ENCODE measurements around the gene MYH11.
"Not testable (repeated sequence)": the region's sequence is repeated elsewhere in the genome, so short reads cannot be mapped to it uniquely, and the experiment has no call there.

The MYH11 gene

GRCh38 chr16:15741207-15741871 lies 115.5 kb downstream of the MYH11 start:
- intact Hi-C loops (cut with DNase I), result no loop called here

GRCh38 chr16:15739950-15740349 lies 116.9 kb downstream of the MYH11 start:
- intact Hi-C loops (cut with DNase I), result no loop called here
- DNase-seq, result no peak

More at GRCh38 chr16:15741207-15741871, 115.5 kb downstream of the MYH11 start:
- no peak for DNase-seq

- DNase-seq, result no peak
- intact Hi-C loops (cut with DNase I), result no loop called here
Measured at GRCh38 chr16:15739464-15739863, 117.4 kb downstream of the MYH11 start.

DNA sequence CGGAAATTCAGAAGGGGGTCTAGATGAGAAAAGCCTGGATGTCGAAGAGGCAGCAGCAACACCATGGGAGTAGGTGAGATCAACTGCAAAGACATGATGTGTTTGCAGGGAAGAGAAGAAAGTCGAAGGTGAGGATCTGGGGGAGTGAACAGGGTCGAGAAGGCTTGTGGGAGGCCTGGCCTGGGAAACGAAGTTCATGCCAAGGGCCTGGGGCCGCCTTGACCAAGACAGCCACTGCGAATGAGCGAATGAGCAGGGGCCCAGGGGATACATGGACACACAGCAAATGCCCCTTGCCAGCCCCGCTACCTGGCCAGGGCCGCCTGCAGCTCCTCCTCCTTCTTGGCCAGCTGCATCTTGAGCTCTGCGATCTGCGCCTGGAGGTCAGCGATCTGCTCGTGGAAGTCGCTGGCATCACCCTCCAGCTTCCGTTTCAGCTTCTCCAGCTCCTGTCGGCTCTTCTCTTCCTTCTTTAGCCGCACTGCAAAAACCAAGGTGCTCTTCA lies 119.6 kb downstream of the MYH11 start:
- no peak for DNase-seq
- intact Hi-C loops (cut with DNase I), result no loop called here

- intact Hi-C loops (cut with DNase I), result no loop called here
- DNase-seq, result no peak
Measured at GRCh38 chr16:15736529-15736928, 120.3 kb downstream of the MYH11 start.

DNA sequence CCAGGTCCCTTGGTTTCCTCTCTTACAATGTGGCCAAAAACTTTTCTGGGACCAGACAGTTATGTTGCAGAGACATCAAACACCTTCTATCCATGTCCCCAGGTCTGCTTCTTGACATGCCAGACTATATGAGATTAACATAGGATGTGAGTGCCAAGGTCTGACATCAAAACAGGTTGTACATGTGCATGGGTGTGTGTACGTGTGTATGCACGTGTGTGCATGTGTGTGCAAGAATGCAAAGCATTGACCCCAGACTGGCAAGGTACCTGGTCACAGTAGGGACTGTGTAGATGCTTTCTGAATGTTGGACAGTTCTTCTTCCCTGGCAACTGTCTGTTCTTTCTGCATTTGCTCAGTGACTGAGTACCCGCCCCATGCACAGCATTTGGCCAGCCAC lies 121.2 kb downstream of the MYH11 start:
- DNase-seq, result no peak
- intact Hi-C loops (cut with DNase I), result no loop called here

DNA sequence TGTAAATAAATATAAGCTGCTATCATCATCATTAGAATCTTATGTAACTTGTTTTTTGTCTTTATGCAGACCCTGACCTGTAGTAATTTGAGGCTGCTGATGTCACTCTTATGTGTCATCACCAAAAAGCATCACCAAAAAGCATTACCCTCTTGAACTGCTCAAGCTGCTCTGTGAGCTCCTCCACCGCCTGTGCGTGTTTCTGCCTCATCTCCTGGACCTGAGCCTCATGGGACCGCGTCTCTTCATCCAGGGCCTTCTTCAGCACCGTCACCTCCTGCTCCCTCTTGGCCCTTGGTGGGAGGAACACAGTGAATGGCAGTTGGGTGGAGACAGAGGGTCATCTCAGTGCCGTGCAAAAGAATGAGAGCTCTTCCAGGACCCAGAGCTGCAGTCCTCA lies 124.4 kb downstream of the MYH11 start:
- no peak for DNase-seq
- intact Hi-C loops (cut with DNase I), result no loop called here

GRCh38 chr16:15729152-15729551 lies 127.7 kb downstream of the MYH11 start:
- no peak for DNase-seq
- intact Hi-C loops (cut with DNase I), result no loop called here

- DNase-seq; intact Hi-C loops (cut with DNase I): not testable (repeated sequence)
Measured at GRCh38 chr16:15727697-15728096, 129.1 kb downstream of the MYH11 start.

DNA sequence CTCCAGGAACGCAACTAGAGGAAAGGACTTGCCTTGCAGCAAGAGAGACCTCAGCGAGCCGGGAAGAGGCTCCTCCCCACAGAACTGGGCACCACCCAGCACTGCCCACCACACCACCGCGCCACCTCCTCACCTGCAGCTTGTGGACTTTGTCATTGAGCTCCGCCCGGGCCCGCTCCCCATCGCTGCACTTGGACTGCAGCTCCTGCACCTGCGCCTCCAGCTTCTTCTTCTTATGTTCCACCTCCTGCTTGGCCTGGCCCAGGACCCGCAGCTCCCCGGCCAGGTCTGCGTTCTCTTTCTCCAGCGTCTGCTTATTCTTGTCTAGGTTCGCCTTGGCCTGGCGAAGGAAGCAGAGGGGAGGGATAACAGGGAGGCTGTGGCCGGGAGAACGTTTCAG lies 130.1 kb downstream of the MYH11 start:
- intact Hi-C loops (cut with DNase I), result no loop called here
- DNase-seq, result no peak

DNA sequence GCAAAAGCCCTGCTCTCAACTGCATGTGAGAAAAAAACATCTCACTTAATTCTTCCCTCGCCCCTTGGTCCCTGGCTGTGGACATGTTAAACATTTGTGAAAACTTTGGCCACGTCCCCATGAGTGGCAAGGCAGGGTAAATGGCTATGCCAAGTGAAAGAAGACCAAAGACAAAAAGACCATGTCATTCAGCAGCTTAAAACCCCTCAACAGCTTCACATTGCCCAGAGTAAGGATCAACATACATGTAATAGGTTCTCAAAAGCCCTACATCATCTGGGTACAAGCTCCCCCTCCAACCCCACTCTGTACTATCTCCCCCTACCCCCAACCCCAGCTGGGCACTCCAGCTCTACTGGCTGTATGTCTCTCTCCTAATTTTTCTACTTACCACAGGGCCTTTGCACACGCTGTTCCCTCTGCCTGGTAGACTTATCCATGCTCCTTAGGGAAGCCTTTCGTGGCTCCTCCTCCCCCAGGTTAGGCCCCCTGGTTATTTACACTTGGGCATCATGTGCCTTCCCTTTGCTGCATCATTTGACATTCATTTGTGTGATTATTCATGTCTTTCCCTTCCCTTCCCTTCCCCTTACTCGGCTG lies 131.1 kb downstream of the MYH11 start:
- intact Hi-C loops (cut with DNase I), result no loop called here

DNA sequence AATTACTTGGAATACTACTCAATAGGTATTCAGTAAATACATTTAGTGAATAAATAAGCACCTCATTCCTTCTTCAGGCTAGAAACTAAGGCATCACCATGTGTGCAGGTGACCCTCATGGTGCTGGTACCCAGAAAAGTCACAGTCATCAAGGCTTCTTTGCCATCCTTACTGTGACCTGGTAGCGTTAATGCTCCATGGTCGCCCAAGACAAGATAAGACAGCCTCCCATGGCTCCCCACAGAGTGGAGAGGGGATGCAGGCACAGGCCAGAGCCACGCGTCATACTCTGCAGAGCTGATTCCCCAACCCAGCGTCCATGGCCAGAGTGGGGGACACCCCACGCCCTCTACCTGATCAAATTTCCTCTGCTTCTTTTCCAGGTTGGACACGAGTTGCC lies 133.0 kb downstream of the MYH11 start:
- intact Hi-C loops (cut with DNase I), result no loop called here
- no peak for DNase-seq

More for the DNA sequence above, 131.1 kb downstream of the MYH11 start:
- DNase-seq, result no peak

DNA sequence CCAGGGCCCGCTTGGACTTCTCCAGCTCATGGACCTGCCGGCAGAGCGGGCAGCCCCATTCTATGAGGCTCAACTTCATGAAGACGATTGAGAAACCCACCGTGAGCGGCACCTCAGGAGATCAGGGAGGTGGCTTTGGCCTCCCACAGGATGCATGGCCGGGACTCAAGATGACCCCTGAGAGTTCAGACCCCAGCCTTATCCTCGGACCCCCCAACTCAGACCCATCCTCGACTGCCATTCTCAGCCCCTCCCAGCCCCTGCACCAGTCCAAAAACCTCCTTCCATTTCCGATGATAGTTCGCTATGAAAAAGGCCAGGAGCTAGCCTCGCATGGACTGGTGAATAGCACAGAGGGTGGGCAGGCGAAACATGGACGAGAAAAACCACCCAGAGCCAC lies 135.8 kb downstream of the MYH11 start:
- intact Hi-C loops (cut with DNase I), result no loop called here
- no peak for DNase-seq

GRCh38 chr16:15716694-15717447 lies 140.0 kb downstream of the MYH11 start:
- DNase-seq, result no peak
- intact Hi-C loops (cut with DNase I), result no loop called here

GRCh38 chr16:15715221-15715620 lies 141.6 kb downstream of the MYH11 start:
- intact Hi-C loops (cut with DNase I), result no loop called here
- DNase-seq, result no peak

DNA sequence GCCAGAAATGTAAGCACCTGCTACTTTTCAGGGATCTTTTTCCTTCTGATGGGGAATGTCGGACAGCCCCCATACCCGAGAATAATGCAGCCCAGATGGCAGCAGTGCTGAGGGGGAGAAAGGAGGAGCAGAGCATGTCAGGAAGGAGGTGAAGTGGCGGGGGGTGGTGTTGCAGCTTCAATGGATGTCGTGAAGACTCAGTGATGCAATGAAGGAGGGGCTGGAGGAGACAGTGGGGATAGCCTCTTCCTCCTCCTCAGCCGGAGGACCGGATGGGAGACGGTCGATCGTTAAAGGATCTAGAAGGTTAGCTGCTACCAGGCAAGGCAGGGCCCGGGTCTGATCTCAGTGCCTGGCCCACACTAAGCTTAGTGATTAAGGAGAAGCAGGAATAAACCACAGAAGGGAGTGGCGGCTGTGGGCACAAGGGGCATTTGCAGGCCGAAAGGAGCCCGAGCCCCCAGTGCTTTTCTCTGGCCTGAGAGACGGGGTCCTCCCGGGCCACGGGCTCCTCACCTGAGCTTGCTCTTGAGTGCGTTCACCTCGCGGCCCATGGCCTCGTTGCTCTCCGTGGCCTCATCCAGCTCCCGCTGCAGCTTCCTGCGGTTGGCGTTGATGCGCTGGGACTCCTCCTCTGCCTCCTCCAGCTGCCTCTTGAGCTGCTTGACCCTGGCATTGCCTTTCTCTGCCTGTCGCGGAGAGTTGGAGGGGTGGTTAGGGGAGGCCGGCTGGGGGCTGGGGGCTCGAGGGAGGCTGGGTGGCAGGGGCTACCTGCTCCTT lies 142.2 kb downstream of the MYH11 start:
- intact Hi-C loops (cut with DNase I), result no loop called here
- DNase-seq, result no peak

DNA sequence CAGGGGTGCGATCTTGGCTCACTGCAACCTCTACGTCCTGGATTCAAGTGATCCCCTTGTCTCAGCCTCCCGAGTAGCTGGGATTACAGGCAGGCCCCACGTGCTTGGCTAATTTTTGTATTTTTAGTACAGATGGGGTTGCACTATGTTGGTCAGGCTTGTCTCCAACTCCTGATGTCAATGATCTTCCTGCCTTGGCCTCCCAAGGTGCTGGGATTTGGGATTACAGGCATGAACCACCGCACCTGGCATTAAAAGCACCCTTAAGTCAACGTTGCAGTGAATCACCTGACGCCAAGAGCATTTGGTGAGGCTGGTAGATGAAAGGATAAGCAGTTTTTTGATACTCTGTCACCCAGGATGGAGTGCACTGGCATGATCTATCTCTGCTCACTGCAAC lies 147.8 kb downstream of the MYH11 start:
- intact Hi-C loops (cut with DNase I), result no loop called here
- DNase-seq, result no peak

DNA sequence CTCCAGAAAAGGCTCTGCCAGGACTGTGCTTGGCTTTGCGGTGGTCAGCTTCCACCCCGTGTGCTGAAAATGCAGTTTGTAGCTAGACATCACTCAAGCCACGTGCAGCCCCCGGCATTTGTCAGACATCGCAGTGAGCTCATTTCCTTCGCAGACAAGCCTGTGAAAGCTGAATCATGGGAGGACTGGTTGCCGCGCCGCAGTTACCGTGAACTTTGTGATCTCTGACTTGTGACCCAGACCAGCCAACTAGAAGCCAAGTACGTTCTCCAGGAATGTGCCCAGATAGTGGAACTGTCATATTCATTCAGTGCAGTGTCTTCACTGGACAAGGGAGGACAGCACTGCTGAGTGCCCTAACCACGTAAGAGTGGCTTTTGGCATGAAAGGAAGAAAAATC lies 148.7 kb downstream of the MYH11 start:
- intact Hi-C loops (cut with DNase I), result no loop called here
- DNase-seq, result no peak

- intact Hi-C loops (cut with DNase I), result no loop called here
- DNase-seq, result no peak
Measured at GRCh38 chr16:15707332-15707731, 149.5 kb downstream of the MYH11 start.

Measured in head of caudate nucleus (tissue), 42 donors.